Measurements from ENCODE around the gene PRDM15.

GRCh38 chr21:41914358-41914757 is 35.2 kb upstream of the PRDM15 start:
- TF ChIP-seq, protein P1, sequence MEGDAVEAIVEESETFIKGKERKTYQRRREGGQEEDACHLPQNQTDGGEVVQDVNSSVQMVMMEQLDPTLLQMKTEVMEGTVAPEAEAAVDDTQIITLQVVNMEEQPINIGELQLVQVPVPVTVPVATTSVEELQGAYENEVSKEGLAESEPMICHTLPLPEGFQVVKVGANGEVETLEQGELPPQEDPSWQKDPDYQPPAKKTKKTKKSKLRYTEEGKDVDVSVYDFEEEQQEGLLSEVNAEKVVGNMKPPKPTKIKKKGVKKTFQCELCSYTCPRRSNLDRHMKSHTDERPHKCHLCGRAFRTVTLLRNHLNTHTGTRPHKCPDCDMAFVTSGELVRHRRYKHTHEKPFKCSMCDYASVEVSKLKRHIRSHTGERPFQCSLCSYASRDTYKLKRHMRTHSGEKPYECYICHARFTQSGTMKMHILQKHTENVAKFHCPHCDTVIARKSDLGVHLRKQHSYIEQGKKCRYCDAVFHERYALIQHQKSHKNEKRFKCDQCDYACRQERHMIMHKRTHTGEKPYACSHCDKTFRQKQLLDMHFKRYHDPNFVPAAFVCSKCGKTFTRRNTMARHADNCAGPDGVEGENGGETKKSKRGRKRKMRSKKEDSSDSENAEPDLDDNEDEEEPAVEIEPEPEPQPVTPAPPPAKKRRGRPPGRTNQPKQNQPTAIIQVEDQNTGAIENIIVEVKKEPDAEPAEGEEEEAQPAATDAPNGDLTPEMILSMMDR (IDR thresholded peaks at IDR 0.05), result no peak
- TF ChIP-seq POLR2AphosphoS5 (IDR thresholded peaks at IDR 0.05), result no peak
